GM21367 (cell line): Measurements from ENCODE around the gene ITPKB.

ENCODE experiments used
- ATAC-seq: cut with Tn5 transposase; IDR thresholded peaks from one replicate; pipeline ENCODE4 v1.9.1; 2021; ENCODE audit not compliant: unreplicated experiment

The ITPKB gene

GRCh38 chr1:226653311-226653921, 85.7 kb downstream of the ITPKB start:
- ATAC-seq, result peak; percentile 64

DNA sequence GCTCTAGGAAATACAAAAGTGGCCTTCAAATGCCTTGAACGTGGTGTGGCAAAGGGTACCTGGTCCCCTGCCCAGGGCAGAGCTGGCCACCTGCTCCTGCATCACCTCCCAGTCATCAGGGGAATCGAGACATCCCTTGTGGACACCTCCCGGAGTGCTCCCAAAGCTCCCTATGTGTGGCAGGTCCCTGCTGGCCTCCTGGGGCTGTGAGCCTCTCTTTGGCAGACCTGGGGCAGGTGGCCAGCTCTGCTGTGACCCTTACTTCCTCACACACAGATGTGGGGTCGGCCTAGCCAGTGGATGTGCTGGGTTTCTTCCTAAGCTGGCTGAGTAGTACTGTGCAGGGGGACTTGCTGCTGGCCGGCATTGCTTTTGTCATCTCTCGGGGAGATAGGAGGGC, 86.5 kb downstream of the ITPKB start:
- no peak for ATAC-seq

GRCh38 chr1:226651732-226652105, 87.4 kb downstream of the ITPKB start:
- ATAC-seq, result no peak

- no peak for ATAC-seq
These were observed 87.9 kb downstream of the ITPKB start for GRCh38 chr1:226651041-226651731.

- no peak for ATAC-seq
These were observed 88.7 kb downstream of the ITPKB start for GRCh38 chr1:226650236-226650841.

- ATAC-seq, result no peak
These were observed 89.3 kb downstream of the ITPKB start for GRCh38 chr1:226649780-226650179.

DNA sequence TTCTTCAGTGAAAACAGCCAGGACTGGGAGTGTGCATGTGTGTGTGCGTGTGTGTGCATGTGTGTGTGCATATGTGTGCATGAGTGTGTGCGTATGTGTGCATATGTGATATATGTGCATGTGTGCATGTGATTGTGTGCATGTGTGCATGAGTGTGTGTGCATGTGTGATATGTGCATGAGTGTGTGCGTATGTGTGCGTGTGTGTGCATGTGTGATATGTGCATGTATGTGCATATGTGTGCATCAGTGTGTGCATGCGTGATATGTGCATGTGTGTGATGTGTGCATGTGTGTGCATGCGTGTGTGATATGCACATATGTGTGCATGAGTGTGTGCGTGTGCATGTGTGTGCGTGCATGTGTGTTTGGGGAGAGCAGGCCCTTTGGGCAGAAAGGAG, 89.8 kb downstream of the ITPKB start:
- no peak for ATAC-seq

DNA sequence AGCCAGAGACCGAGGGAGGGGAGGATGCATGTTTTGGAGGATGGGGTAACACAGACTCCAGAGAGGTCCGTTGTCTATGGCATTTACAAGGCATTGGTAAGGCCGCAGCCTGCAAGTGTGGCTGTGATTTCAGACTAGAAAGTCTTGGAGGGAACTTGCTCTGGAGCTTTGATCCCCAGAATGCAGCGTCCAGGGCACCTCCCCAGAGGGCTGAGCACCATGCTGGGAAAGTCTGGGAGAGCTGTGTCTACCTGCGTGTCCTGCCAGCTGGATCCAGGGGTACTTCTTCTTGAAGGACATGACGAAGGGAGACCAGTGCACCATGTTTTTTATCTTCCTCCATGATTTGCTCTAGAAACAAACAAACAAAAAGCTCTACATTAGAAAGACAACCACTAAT, 90.7 kb downstream of the ITPKB start:
- ATAC-seq, result no peak

- ATAC-seq, result no peak
These were observed 91.4 kb downstream of the ITPKB start for GRCh38 chr1:226647719-226648118.

DNA sequence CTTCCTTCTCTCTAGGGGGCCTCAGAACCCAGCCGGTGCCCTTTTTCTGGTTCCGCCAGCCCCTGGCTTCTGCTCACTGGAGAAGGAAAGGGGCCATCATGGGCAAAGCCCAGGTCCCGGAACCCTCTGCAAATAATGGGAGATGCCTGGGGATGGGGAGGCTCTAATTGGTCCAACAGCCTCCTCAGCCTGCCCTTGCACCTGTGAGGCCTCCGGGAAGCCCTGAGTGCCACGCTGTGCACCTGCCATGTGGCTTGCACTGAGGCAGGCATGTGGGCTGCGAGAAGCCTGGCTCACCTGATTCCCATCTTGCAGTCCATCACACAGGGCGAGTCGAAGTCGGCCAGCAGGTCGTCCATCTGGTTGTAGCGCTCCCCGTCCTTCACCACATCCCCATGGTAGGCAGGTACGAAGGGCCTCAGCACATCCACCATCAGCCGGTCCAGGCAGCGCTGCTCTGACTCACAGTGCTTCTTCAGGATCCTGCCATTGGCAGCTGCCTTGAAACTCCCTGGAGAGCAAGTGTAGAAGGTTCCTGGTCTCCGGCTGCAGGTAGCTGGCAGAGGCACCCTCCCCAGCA, 92.1 kb downstream of the ITPKB start:
- ATAC-seq, result no peak

- no peak for ATAC-seq
These were observed 92.8 kb downstream of the ITPKB start for GRCh38 chr1:226646026-226646869.

DNA sequence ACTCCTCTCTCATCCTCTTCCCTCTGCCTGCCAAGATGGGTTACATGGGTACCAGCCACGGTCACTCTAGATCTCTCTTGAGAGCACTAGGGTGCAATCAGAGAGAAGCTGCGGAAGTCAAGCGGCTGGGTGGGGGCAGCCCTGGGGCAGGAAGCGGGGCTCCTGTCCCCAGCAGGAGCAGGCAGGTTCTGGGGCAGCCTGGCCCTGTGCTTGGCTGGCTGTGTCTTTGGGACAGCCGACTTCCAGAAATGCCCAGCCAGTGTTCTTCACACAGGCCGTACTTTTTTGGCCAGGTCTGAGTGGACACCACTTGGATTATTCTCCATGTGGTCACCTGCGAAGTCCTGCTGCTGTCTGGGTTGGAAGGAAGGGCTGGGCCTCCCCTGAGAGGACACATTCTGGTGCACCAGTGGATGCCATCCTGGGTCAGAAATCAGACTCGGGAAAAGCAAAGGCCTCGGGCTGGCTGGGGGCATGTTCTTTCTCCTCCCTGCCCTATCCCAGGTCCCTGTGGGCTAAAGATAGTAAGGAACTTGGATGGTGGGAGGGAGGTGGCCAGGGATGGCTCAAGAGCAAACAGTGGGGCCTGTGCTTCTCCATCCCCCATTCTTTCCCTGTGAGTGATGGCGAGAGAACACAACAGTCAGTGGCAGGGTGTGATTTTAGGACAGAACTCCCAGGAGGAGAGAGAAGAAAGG, 93.7 kb downstream of the ITPKB start:
- no peak for ATAC-seq

DNA sequence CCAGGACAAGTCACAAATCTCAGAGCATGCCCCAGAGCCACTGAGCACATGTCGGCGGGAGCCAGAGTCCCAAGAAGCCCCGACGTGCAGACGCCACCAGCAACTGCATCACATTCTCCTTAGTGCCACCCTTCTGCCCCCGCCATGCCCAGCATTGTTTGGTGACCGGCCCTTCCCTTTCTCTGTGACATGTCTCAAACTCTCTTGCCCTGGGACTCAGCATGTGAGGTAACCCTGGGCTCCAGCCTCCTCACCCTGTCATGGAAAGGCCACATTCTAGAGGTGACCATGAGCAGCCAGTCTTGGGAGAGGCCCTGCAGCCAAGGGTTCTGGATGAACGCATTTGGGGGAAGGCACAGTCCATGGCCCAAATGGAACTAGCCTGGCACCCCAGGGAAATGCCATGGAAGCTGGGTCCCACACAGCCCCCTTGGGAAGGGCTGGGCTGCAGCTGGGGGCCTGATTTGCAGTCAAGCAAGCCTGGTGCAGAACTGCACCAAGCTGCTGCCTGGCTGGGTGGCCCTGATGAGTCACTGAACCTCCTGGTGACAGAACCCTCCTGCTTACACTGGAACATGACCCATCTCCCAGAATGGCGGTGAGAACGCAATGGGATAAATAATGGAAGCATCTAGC, 94.4 kb downstream of the ITPKB start:
- no peak for ATAC-seq

- ATAC-seq, result peak; percentile 42
These were observed 95.2 kb downstream of the ITPKB start for GRCh38 chr1:226643611-226644540.

GRCh38 chr1:226643177-226643576, 95.9 kb downstream of the ITPKB start:
- ATAC-seq, result peak; percentile 56

- no peak for ATAC-seq
These were observed 96.7 kb downstream of the ITPKB start for GRCh38 chr1:226642421-226642820.

GRCh38 chr1:226641671-226642231, 97.3 kb downstream of the ITPKB start:
- no peak for ATAC-seq

DNA sequence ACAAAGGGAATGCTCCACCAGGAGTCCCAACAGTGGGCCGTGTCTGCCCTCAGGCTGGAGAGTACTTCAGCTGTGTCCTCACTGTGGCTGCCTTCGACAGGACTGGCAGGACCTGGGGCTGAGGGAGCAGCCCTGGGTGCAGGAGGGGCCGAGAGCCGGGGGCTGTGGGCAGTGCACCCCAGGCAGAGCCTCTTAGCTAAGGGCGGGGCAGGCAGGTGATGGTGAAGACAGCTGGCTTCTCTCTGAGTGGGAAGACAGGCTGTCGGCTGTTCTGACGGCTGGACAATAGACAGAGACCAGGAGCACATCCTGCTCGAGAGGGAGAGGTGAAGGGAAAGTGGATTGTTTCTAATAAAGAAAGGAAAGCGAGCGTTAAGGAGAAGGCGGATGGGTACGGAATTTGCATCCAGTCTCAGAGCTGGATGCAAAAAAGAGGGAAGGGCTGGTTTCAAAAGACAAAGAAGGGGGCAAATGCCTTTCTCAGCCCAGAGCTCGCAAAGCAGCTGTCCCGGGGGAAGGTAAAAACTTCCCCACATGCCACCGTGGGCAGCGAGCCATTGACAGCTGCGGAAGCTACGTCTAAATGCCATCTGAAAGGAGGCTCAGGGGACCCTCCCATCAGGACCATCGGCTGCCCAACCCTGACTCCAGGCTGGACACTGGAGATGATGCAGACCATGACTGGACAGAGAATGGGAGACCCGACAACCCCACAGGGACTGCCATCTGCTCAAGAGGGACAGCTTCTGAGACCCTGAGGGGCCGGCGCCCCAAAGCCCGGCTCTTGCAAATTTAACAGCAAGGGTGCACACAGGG, 98.6 kb downstream of the ITPKB start:
- ATAC-seq, result no peak
